ENCODE measurements around the gene MTHFSD. TPM values are rescaled to one million over a fixed set of nuclear protein-coding genes. Genes with fewer than 3 reads are reported as not detected.

Gene MTHFSD
- total and polyA plus RNA-seq, 2 of the 8 experiments (the other 6 are each of a cell fraction or from before 2014, with no cell fraction given), result 7.1 to 9.8 TPM

DNA sequence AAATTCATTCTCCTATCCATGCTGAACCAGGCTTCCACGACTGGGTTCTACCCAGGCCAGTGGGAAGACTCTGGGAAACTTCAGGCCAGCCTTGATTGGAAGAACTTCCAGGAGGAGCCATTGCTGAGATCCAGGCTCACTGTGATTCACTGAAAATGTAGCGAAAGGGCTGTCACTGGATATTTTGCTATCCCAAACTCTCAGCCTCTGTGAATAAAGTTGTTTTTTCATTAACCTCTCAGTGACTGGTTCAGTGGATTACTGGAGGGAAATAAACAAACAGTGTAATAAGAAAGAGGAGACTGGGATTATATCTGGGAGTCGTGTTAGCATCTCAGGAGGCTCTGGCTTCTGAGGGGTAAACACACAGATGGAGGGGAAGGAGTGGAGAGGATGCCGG lies 26.4 kb upstream of the MTHFSD start:
- Histone ChIP-seq H3K4ac (replicated peaks; ENCODE audit: insufficient read length, low read depth, low read length) (no peak overlapping the region), H4K8ac (ENCODE audit: extremely low read depth, insufficient read depth, low read length) (no peak overlapping the region), H2BK15ac (ENCODE audit: low read length) (no peak overlapping the region), H4K91ac (replicated peaks; ENCODE audit: insufficient read length, low read length) (no peak overlapping the region), H2AFZ (ENCODE audit: low read length) (no peak overlapping the region), H3K23ac (ENCODE audit: insufficient read length) (no peak overlapping the region), H3K23me2 (ENCODE audit: low read depth, low read length) (peaks cover 5% of the 10 kb centered on the region; the same call in 1 of the 2 replicates), H2AK5ac (ENCODE audit: low read depth, low read length) (no peak overlapping the region), H2BK20ac (ENCODE audit: low read length) (no peak overlapping the region), H3K4me1 (replicated peaks in 1 of 4; ENCODE audit: control insufficient read depth in 3 of 4, insufficient read depth in 4 of 4, low read length in 3 of 4) (peaks cover 3 to 28% (median 17%) of the 10 kb centered on the region in 4 experiments), H4K20me1 (replicated peaks in 1 of 2; ENCODE audit: control insufficient read depth in 1 of 2, insufficient read depth in 2 of 2, low read length in 2 of 2) (peaks cover 2 to 3% of the 10 kb centered on the region in 2 experiments), H3K27me3 (replicated peaks in 1 of 4; ENCODE audit: control insufficient read depth in 3 of 4, extremely low read depth in 1 of 4, insufficient read depth in 3 of 4, low read length in 3 of 4) (peaks cover 49 to 72% (median 56%) of the 10 kb centered on the region in 4 experiments), H4K5ac (ENCODE audit: insufficient read length, low read depth, low read length) (no peak overlapping the region), H3K9ac (replicated peaks in 1 of 4; ENCODE audit: extremely low read depth in 1 of 4, low read depth in 3 of 4, low read length in 3 of 4) (no peak overlapping the region), H3K4me2 (ENCODE audit: insufficient read depth in 1 of 2, low read depth in 2 of 2, low read length in 2 of 2) (no peak overlapping the region), H2BK12ac (ENCODE audit: low read depth, low read length) (no peak overlapping the region), H3K36me3 (ENCODE audit: control insufficient read depth in 2 of 4, insufficient read depth in 4 of 4, low read length in 3 of 4) (peaks cover 0 to 10% (median 0%) of the 10 kb centered on the region in 4 experiments; a peak in 1 of 8 replicates), H3K14ac (ENCODE audit: insufficient read length) (no peak overlapping the region), H3K79me2 (ENCODE audit: control insufficient read depth in 1 of 2, insufficient read depth in 2 of 2, low read length in 2 of 2) (no peaks in the 10 kb centered on the region), H3K27ac (ENCODE audit: low read depth, low read length) (no peak overlapping the region), H3K56ac (replicated peaks; ENCODE audit: insufficient read length, low read depth, low read length) (no peak overlapping the region), H3K4me3 (ENCODE audit: extremely low read depth in 1 of 4, insufficient read depth in 2 of 4, low read depth in 3 of 4, low read length in 4 of 4) (no peak overlapping the region), H3K18ac (ENCODE audit: extremely low read depth, low read length) (no peak overlapping the region), H2BK5ac (ENCODE audit: low read depth, low read length) (no peak overlapping the region), H2BK120ac (replicated peaks; ENCODE audit: low read depth, low read length) (no peak overlapping the region), H3K9me3 (ENCODE audit: insufficient read depth in 2 of 2, low read depth in 1 of 2, low read length in 1 of 2) (no peaks in the 10 kb centered on the region), H3K79me1 (ENCODE audit: low read depth, low read length) (no peaks in the 10 kb centered on the region)
- FAIRE-seq, result no peak
- TF ChIP-seq CBX8 (IDR thresholded peaks at IDR 0.05; ENCODE audit: borderline replicate concordance, low read depth, low read length) (no peak), SP4 (IDR thresholded peaks at IDR 0.05; ENCODE audit: low read length) (no peak), SP2 (IDR thresholded peaks at IDR 0.05; ENCODE audit: low read length) (no peak)
- TF ChIP-seq, protein P1, sequence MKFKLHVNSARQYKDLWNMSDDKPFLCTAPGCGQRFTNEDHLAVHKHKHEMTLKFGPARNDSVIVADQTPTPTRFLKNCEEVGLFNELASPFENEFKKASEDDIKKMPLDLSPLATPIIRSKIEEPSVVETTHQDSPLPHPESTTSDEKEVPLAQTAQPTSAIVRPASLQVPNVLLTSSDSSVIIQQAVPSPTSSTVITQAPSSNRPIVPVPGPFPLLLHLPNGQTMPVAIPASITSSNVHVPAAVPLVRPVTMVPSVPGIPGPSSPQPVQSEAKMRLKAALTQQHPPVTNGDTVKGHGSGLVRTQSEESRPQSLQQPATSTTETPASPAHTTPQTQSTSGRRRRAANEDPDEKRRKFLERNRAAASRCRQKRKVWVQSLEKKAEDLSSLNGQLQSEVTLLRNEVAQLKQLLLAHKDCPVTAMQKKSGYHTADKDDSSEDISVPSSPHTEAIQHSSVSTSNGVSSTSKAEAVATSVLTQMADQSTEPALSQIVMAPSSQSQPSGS (IDR thresholded peaks at IDR 0.05; ENCODE audit: low read length), result no peak
- 84% methylated on average over 4 of the region's 4 CpGs; no CpG with 5 or more reads in 1 of the 2 experiments for WGBS, 2 experiments (ENCODE audit: extremely low coverage in 1 of 2, insufficient coverage in 1 of 2, insufficient read length in 1 of 2, insufficient replicate concordance in 2 of 2, low coverage in 1 of 2, low lambda C conversion rate in 2 of 2, missing lambda C conversion rate in 1 of 2)
- ChIA-PET CTCF (ENCODE audit: partially characterized antibody) (interaction anchor here (2.8 kb wide), 1 partner anchor 12 kb away, joined by 8 read pairs; no protein-coding TSS in a partner anchor), POLR2A (ENCODE audit: partially characterized antibody) (no interaction called here)
- DNase-seq (ENCODE audit: low read depth in 1 of 2, low spot score in 2 of 2), result no peak

Measured in H1 (cell line).